Measurements from ENCODE around the gene PDGFC.
"Not testable (repeated sequence)": the region's sequence is repeated elsewhere in the genome, so short reads cannot be mapped to it uniquely, and the experiment has no call there.

The PDGFC gene

GRCh38 chr4:156901871-156902270 is 69.7 kb downstream of the PDGFC start:
- no peak for DNase-seq (ENCODE audit: low read depth in 2 of 2)

GRCh38 chr4:156898373-156899117 is 73.1 kb downstream of the PDGFC start:
- DNase-seq (ENCODE audit: low read depth in 2 of 2): no peak

GRCh38 chr4:156896527-156896926 is 75.1 kb downstream of the PDGFC start:
- no peak for DNase-seq (ENCODE audit: low read depth in 2 of 2)

- no peak for DNase-seq (ENCODE audit: low read depth in 2 of 2)
Observed at GRCh38 chr4:156894234-156894633, 77.4 kb downstream of the PDGFC start.

- no peak for DNase-seq (ENCODE audit: low read depth in 2 of 2)
Observed at GRCh38 chr4:156892805-156893204, 78.8 kb downstream of the PDGFC start.

GRCh38 chr4:156889616-156890594 is 81.7 kb downstream of the PDGFC start:
- DNase-seq (ENCODE audit: low read depth in 2 of 2): no peak

GRCh38 chr4:156888762-156889161 is 82.8 kb downstream of the PDGFC start:
- no peak for DNase-seq (ENCODE audit: low read depth in 2 of 2)

GRCh38 chr4:156886481-156886880 is 85.1 kb downstream of the PDGFC start:
- DNase-seq (ENCODE audit: low read depth in 2 of 2): no peak

- DNase-seq (ENCODE audit: low read depth in 2 of 2): no peak
Observed at GRCh38 chr4:156885374-156885773, 86.2 kb downstream of the PDGFC start.

- no peak for DNase-seq (ENCODE audit: low read depth in 2 of 2)
Observed at GRCh38 chr4:156884183-156884582, 87.4 kb downstream of the PDGFC start.

- DNase-seq (ENCODE audit: low read depth in 2 of 2): no peak
Observed at GRCh38 chr4:156875704-156876103, 95.9 kb downstream of the PDGFC start.

- DNase-seq (ENCODE audit: low read depth in 2 of 2): no peak
Observed at GRCh38 chr4:156875055-156875454, 96.5 kb downstream of the PDGFC start.

- no peak for DNase-seq (ENCODE audit: low read depth in 2 of 2)
Observed at GRCh38 chr4:156873799-156874198, 97.8 kb downstream of the PDGFC start.

- no peak for DNase-seq (ENCODE audit: low read depth in 2 of 2)
Observed at GRCh38 chr4:156870861-156871260, 100.7 kb downstream of the PDGFC start.

GRCh38 chr4:156870131-156870530 is 101.5 kb downstream of the PDGFC start:
- DNase-seq (ENCODE audit: low read depth in 2 of 2): no peak

- DNase-seq (ENCODE audit: low read depth in 2 of 2): not testable (repeated sequence)
Observed at GRCh38 chr4:156866088-156866487, 105.5 kb downstream of the PDGFC start.

- DNase-seq (ENCODE audit: low read depth in 2 of 2): no peak
Observed at GRCh38 chr4:156865451-156865850, 106.1 kb downstream of the PDGFC start.

- DNase-seq (ENCODE audit: low read depth in 2 of 2): no peak
Observed at GRCh38 chr4:156858071-156858470, 113.5 kb downstream of the PDGFC start.

- no peak for DNase-seq (ENCODE audit: low read depth in 2 of 2)
Observed at GRCh38 chr4:156838761-156839160, 132.8 kb downstream of the PDGFC start.

- no peak for DNase-seq (ENCODE audit: low read depth in 2 of 2)
Observed at GRCh38 chr4:156837625-156838345, 133.8 kb downstream of the PDGFC start.

GRCh38 chr4:156832886-156833285 is 138.7 kb downstream of the PDGFC start:
- no peak for DNase-seq (ENCODE audit: low read depth in 2 of 2)

GRCh38 chr4:156830351-156830750 is 141.2 kb downstream of the PDGFC start:
- DNase-seq (ENCODE audit: low read depth in 2 of 2): no peak

Data from stimulated activated CD8-positive, alpha-beta memory T cell treated with anti-CD3 and anti-CD28 coated beads, Interleukin-7, amount 100 ng/mL, for 4 hours (primary cell).